Measurements from ENCODE around the gene CARS1. TPM values are rescaled to one million over a fixed set of nuclear protein-coding genes. Genes with fewer than 3 reads are reported as not detected.

Gene CARS1
- polyA plus RNA-seq, 3 donors: 30.9 to 46.8 (median 35.7) TPM

DNA sequence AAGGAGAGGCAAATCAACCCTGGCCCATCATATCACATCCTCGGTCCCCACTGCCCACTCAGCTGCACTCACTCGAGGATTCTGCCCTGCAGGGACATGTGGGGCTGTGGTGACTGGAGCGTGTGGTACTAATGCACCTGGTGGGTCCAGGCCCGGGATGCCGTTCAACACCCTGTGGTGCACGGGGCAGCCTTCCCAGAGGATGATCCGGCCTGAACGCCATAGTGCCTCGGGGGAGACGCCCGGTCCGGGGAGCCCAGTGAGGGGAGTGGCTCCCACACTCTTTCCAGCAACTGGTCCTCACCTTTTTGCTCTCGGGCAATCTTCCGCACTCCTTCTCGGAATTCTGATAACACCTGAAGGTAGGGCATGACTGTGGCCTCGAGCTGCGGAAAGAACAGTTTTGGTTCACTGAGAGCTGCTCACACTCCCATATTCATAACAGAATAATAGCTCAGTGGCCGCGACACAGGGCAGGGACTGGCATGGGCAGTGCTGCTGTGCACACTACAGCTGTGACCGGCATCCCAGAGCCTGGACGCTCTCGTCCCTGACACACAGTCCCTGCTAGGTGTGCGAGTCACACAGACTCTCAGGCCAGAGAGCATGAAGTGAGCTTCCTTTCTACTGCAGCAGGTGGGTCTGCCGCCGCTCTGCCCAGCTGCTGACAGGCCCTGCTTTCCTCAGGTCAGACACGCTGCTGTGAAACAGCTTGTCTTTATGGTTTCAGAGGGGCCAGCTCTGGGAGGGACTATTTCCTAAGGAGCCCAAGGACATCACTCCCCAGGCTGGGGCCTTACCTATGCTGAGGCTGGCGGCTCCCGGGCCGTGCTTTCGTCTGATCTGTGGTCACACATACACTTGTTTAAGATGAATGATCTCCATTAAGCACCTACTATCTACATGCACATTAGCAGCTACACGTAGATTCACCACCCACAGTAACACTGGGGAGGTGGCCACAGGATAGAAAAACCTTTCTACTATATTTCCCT is 45.0 kb downstream of the CARS1 start:
- Mint-ChIP-seq H3K9me3 (peaks cover 0 to 2% (median 0%) of the 10 kb centered on the region in 7 donors), H3K27me3 (ENCODE audit: low read depth in 3 of 3) (peaks cover 0 to 2% (median 0%) of the 10 kb centered on the region in 3 donors), H3K36me3 (peaks cover 78 to 100% of the 10 kb centered on the region in 2 donors), H3K27ac (no peak overlapping the region), H3K4me3 (no peak overlapping the region), H3K4me1 (peaks cover 17% of the 10 kb centered on the region)
- Histone ChIP-seq H3K79me2 (ENCODE audit: insufficient read depth, low read length) (no peaks in the 10 kb centered on the region), H3K27ac (ENCODE audit: low read depth in 1 of 2, low read length in 2 of 2) (no peak overlapping the region), H3K9me3 (replicated peaks in 1 of 2; ENCODE audit: control insufficient read depth in 1 of 2, insufficient read depth in 1 of 2, low read length in 2 of 2) (no peaks in the 10 kb centered on the region), H4K20me1 (ENCODE audit: insufficient read depth, low read length) (no peaks in the 10 kb centered on the region), H3K4me3 (replicated peaks in 1 of 3; ENCODE audit: low read depth in 2 of 3, low read length in 3 of 3) (no peak overlapping the region), H3K4me2 (replicated peaks; ENCODE audit: extremely low read depth, low read length, poor library complexity, severe bottlenecking) (no peak overlapping the region), H3K36me3 (replicated peaks in 1 of 2; ENCODE audit: control insufficient read depth in 1 of 2, insufficient read depth in 2 of 2, low read length in 2 of 2) (peaks cover 79 to 96% of the 10 kb centered on the region in 2 donors), H2AFZ (ENCODE audit: insufficient read depth, low read depth, low read length, poor library complexity, severe bottlenecking) (no peak overlapping the region), H3K4me1 (ENCODE audit: control insufficient read depth in 1 of 2, insufficient read depth in 2 of 2, low read length in 2 of 2) (peaks cover 16% of the 10 kb centered on the region in 2 donors), H3K9ac (ENCODE audit: insufficient read depth, low read length, poor library complexity, severe bottlenecking) (no peak overlapping the region), H3K27me3 (ENCODE audit: control insufficient read depth in 2 of 2, insufficient read depth in 2 of 2, low read length in 2 of 2) (no peaks in the 10 kb centered on the region)
- 96% methylated on average over 29 of the region's 31 CpGs for WGBS (ENCODE audit: insufficient coverage)
- intact Hi-C loops (cut with micrococcal nuclease): no loop called here
- TF ChIP-seq, protein P1, sequence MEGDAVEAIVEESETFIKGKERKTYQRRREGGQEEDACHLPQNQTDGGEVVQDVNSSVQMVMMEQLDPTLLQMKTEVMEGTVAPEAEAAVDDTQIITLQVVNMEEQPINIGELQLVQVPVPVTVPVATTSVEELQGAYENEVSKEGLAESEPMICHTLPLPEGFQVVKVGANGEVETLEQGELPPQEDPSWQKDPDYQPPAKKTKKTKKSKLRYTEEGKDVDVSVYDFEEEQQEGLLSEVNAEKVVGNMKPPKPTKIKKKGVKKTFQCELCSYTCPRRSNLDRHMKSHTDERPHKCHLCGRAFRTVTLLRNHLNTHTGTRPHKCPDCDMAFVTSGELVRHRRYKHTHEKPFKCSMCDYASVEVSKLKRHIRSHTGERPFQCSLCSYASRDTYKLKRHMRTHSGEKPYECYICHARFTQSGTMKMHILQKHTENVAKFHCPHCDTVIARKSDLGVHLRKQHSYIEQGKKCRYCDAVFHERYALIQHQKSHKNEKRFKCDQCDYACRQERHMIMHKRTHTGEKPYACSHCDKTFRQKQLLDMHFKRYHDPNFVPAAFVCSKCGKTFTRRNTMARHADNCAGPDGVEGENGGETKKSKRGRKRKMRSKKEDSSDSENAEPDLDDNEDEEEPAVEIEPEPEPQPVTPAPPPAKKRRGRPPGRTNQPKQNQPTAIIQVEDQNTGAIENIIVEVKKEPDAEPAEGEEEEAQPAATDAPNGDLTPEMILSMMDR (IDR thresholded peaks at IDR 0.05): no peak
- no peak for DNase-seq

DNA sequence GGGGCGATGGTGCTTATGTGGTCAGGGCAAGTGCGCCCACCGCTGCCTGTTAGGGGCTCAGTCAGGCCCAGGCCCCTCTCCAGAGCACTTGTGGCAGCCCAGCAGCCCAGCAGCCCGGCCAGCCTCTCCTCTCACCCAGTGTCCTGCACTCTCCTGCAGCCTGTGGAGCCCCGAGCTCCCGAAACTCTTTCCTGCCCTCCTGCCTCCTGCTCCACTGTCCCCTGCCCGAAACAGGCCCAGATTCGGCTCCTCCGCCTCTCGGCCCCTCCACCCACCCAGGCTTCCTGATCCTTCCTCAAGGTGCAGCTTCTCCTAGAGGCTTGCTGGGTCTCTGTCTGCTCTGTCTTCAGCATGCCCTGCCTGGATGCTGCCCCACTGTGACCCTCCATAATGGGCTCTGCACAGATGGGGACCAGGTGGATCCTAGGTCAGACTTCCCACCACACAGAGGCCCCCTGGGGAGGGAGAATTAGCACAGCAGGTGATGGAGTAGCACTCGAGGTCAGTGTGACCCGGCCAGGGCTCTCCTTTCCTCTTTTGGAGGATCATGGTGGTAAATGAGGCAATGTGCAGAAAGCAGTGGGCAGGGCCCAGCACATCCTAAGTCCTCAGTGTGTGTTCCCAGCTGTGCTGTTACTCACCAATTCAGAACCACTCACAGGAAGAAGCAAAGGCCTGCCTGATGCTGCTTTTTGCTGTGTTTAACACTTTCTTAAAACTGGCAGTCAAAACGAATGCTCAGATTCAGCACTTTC is 46.5 kb downstream of the CARS1 start:
- 100% methylated on average over 4 of the region's 13 CpGs for WGBS (ENCODE audit: insufficient coverage)
- no peak overlapping the region for H3K4me3 Mint-ChIP-seq

More for the DNA sequence above, 46.5 kb downstream of the CARS1 start:
- Histone ChIP-seq H3K79me2 (ENCODE audit: insufficient read depth, low read length) (no peaks in the 10 kb centered on the region), H3K4me1 (ENCODE audit: control insufficient read depth in 1 of 2, insufficient read depth in 2 of 2, low read length in 2 of 2) (peaks cover 3 to 5% of the 10 kb centered on the region in 2 donors), H3K27me3 (ENCODE audit: control insufficient read depth in 2 of 2, insufficient read depth in 2 of 2, low read length in 2 of 2) (no peaks in the 10 kb centered on the region), H3K27ac (ENCODE audit: low read depth in 1 of 2, low read length in 2 of 2) (no peak overlapping the region), H3K9ac (ENCODE audit: insufficient read depth, low read length, poor library complexity, severe bottlenecking) (no peak overlapping the region), H3K4me3 (replicated peaks in 1 of 3; ENCODE audit: low read depth in 2 of 3, low read length in 3 of 3) (no peak overlapping the region), H2AFZ (ENCODE audit: insufficient read depth, low read depth, low read length, poor library complexity, severe bottlenecking) (no peak overlapping the region), H4K20me1 (ENCODE audit: insufficient read depth, low read length) (no peaks in the 10 kb centered on the region), H3K36me3 (replicated peaks in 1 of 2; ENCODE audit: control insufficient read depth in 1 of 2, insufficient read depth in 2 of 2, low read length in 2 of 2) (peaks cover 80 to 96% of the 10 kb centered on the region in 2 donors), H3K9me3 (replicated peaks in 1 of 2; ENCODE audit: control insufficient read depth in 1 of 2, insufficient read depth in 1 of 2, low read length in 2 of 2) (no peaks in the 10 kb centered on the region), H3K4me2 (replicated peaks; ENCODE audit: extremely low read depth, low read length, poor library complexity, severe bottlenecking) (no peak overlapping the region)
- intact Hi-C loops (cut with micrococcal nuclease): no loop called here
- no peaks in the 10 kb centered on the region for H3K9me3 Mint-ChIP-seq
- peaks cover 4% of the 10 kb centered on the region for H3K4me1 Mint-ChIP-seq
- TF ChIP-seq, protein P1 (IDR thresholded peaks at IDR 0.05): no peak
- H3K36me3 Mint-ChIP-seq: peaks cover 77 to 100% of the 10 kb centered on the region in 2 donors
- no peak for DNase-seq
- H3K27ac Mint-ChIP-seq: peak overlapping the region in 4 of 7 donors; percentile 24 to 77 (median 49)
- H3K27me3 Mint-ChIP-seq (ENCODE audit: low read depth in 3 of 3): peaks cover 0 to 2% (median 0%) of the 10 kb centered on the region in 3 donors

All from CD14-positive monocyte (primary cell).